Prostate gland (tissue), 2 donors: ENCODE measurements around the gene AHNAK.

Experiments used
- POLR2A ChIP-seq: fragments of 450-650 bp; IDR thresholded peaks from one replicate; pipeline ENCODE4 v1.6.1; 2016; ENCODE audit warnings: antibody characterized with exemption, mild to moderate bottlenecking
- POLR2AphosphoS5 ChIP-seq: sonication (generic); formaldehyde crosslinking; IDR thresholded peaks from one replicate; pipeline ENCODE4 v1.6.1; 2017; ENCODE audit warnings: antibody characterized with exemption
- TF ChIP-seq, protein P1 (sequence below), 4 experiments: fragments of 200-600 bp in 2 of 4; fragments of 450-650 bp in 2 of 4; sonication (generic) in 2 of 4; IDR thresholded peaks; 1 replicate in 3 of 4; 2 replicates in 1 of 4; pipeline ENCODE4 v1.5.1; 2016 to 2019; ENCODE audit warnings: antibody characterized with exemption in 4 of 4, mild to moderate bottlenecking in 2 of 4, moderate library complexity in 2 of 4

DNA sequence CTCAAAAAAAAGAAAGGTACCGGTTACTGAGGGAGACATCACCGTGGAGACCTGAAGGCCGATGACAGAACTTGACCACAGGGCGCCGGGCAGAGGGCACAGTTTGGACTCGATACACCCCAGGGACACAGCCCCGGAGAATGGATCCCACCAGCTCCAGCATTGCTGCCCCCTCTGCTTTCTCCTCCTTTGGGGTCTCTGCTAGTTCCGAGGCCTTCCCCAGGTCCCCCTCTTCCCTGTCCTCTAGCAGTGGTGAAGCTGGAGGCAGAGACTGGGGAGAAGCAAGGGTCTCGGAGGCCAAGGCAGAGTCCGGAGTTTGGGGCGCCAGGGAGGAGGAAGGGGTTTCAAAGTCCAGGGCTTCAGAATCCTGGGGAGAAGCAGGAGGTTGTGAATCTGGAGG, 31.9 kb upstream of the AHNAK start:
- TF ChIP-seq, protein P1, sequence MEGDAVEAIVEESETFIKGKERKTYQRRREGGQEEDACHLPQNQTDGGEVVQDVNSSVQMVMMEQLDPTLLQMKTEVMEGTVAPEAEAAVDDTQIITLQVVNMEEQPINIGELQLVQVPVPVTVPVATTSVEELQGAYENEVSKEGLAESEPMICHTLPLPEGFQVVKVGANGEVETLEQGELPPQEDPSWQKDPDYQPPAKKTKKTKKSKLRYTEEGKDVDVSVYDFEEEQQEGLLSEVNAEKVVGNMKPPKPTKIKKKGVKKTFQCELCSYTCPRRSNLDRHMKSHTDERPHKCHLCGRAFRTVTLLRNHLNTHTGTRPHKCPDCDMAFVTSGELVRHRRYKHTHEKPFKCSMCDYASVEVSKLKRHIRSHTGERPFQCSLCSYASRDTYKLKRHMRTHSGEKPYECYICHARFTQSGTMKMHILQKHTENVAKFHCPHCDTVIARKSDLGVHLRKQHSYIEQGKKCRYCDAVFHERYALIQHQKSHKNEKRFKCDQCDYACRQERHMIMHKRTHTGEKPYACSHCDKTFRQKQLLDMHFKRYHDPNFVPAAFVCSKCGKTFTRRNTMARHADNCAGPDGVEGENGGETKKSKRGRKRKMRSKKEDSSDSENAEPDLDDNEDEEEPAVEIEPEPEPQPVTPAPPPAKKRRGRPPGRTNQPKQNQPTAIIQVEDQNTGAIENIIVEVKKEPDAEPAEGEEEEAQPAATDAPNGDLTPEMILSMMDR (IDR thresholded peaks at IDR 0.05) = no peak
- TF ChIP-seq POLR2A (no peak), POLR2AphosphoS5 (no peak)
